IPS DF 4.7 (cell line): ENCODE data around the gene NOP16.
"Not testable (repeated sequence)": the region's sequence is repeated elsewhere in the genome, so short reads cannot be mapped to it uniquely, and the experiment has no call there.

Experiments used
- DNase-seq: peaks from one replicate; pipeline ENCODE4 v3.0.0-alpha.2; 2013; ENCODE audit warnings: low spot score; ENCODE audit errors: extremely low read depth

The NOP16 gene

DNA sequence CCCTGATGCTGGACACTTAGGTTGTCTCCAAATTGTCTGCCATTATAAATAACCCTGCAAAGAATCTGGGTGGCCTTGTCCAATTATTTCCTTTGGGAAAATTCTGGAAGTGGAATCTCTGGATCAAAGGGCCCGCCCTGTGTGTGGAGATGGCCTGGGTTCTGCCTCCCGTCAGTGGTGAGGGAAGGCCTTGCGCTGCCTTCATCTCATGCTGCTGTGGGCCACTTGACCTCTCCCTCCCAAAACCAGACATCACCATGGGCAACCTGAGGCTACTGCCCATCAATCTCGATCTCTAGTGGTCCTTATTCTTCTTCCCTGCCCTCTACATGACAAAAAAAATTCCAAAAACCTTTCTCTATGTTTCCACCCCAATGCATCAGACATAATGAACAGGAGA, 21.4 kb upstream of the NOP16 start:
- no peak for DNase-seq

DNA sequence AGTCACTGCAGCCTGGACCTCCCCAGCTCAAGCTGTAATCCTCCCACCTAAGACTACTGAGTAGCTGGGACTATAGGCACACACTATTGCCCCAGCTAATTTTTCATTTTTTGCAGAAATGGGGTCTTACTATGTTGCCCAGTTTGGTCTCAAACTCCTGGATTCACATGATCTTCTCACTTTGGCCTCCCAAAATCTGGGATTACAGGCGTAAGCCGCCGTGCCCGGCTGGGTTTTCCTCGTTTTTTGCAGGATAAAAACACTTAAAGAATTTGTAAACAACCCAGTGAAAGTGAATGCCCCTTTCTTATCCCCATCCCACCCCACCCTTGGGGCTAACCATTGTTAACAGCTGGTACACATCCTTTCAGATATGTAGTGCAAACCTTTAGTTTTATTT, 20.2 kb upstream of the NOP16 start:
- no peak for DNase-seq

GRCh38 chr5:176408252-176408573, 19.8 kb upstream of the NOP16 start:
- not testable (repeated sequence) for DNase-seq

GRCh38 chr5:176407456-176408251, 19.3 kb upstream of the NOP16 start:
- DNase-seq = no peak

DNA sequence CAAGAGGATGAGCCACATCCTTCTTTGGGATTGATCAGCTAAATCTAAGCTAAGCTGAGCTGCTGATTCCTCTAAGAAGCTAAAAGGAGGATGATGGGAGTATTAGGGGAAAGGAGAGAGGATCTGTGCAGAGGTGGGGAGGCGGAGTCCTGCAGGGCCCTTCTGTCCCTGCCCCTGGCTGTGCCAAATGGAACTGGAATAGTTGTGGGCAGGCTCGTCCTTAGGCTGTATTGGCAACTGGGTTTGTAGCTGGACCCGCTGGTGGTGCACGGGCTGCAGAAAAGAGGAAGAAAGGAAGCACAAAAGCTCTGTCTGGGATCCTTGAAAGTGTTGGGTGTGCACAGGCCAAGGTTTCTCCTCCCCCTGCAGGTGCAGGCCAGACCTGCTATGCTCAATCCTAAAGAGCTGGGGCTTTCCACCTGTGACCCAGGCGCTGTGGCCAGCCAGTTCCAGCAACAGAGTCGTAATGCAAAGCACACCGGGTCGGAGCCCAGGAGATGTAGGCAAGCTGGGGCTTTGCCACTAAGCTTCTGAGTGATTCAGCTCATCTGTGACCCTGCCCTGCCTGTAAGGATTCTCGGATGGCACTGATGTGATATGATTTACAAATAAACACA, 18.1 kb upstream of the NOP16 start:
- DNase-seq = no peak

DNA sequence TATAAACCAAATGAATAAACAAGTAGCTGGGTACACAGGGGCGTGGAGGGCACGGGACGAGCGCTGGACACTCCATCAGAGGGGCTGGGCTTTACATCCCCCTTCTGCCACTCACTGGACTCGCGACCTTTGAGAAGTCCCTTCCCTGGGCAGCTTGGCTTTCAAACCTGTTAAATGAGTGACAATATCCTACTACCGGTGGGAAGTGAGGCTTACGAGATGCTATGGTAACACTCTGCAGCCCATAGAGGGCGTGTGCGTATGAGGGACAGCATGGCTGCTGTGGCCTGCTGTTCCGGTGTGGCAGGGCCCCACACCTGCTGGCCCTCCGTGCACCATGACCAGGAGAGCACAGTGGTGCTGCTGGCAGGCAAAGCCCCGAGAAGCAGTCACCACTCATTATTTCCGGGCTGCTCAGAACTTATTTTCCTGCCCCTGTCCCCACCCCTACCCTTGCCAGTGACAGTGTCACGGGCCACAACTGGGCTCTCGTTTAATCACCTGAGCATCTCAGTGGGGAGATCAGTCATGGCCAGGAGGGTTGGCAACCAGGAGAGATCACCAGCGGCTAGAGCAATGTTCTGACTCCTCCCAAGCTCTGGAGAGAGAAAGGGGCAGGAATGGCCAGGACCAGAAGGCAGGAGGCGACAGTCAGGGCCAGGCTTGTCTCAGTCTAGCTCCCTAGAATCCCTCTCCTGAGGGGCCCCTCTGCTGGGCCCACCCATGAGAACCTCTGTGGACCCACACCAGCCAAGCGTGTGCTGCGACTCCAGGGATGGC, 17.4 kb upstream of the NOP16 start:
- DNase-seq = no peak

GRCh38 chr5:176401281-176402205, 13.1 kb upstream of the NOP16 start:
- DNase-seq = no peak

DNA sequence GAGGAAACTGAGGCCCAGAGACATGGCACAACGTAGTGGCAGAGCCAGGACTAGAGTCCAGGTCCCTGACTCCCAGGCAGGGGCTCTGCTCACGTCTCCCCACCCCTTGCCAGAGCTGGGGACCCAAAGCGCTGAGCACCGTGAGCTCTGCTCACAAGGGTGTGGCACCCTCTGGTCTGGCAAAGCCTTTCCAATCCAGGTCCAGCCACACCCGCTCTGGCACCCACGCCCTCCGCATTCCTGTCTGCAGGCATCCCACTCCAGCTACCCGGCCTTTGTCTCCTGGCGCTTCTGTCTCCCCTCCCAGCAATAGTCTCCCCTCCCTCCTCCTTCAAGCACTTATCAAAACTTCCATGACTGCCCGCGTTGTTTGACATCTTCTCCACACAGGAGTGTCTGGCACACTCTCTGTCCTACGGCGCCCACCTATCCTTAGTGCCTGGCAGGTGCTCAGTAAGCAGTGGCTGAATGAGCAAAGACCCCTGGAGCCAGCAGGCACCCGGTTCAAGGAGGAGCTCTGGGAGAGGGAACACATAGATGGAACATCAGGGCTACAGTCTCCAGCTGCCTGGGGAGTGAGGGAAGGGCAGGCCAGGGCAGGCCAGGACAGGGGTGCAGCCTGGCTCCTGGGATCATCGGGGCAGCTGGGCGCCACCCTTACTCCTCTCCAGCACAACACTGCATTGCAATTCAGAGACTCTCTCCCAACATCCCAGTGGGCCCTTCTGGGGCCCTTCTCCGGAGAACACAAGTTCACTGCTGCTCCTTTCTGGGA, 12.2 kb upstream of the NOP16 start:
- DNase-seq = no peak

- DNase-seq = no peak
Observed at GRCh38 chr5:176397736-176398420, 9.5 kb upstream of the NOP16 start.

DNA sequence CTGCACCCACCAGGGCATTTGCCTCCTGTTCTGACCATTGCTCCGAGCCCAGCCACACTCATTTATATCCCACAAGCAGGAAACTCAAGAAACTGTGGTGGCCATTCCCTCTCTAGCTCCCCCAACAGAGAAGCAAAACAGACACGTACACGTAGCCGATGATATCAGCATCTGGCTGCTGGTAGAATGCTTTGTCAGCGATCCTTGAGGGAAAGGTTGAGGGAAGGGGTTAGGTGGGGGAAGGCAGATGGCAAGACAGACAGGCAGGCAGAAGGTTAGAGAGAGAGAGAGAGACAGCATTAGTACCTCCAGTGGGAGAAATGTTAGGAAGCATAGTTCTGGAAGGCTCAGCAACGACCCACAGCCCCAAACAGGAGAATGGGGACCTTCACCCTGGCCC, 7.9 kb upstream of the NOP16 start:
- no peak for DNase-seq

DNA sequence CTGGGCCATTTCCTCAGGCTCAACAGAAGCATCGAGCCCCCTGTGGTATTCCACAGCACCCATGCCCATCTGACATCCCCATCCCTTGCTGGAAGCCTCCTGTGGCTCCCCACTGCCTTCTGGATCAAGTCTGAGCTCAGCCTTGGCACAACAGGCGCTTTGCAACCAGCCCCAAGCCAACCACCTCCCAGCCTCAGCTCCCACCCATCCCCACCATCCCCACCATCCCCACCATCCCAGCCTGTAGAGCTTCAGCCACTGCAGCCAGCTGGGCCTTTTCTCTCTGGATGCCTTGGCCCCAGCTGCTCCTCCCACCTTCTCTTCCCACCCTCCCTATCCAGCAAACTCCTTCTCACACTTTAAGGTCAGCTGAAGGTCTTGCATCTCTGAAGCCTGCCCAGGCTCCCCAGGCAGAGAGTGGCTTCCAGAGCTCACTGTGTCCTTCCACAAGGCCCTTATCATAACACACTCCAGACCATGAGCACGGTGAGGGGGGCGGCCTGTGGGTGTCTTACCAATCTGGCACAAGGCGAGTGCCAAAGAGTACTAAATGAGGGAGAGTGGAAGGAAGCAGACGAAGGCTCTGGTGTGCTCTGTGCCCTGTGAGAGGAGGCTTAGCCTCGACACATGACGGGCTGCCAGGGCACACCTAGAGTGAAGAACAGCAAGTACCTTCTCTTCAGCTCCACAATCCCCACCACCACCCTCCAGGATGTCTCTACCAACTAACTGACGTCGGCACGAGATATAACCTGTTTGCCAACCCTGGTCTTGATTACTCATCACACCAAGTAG, 6.7 kb upstream of the NOP16 start:
- no peak for DNase-seq

- DNase-seq = no peak
Observed at GRCh38 chr5:176394096-176394495, 5.7 kb upstream of the NOP16 start.

DNA sequence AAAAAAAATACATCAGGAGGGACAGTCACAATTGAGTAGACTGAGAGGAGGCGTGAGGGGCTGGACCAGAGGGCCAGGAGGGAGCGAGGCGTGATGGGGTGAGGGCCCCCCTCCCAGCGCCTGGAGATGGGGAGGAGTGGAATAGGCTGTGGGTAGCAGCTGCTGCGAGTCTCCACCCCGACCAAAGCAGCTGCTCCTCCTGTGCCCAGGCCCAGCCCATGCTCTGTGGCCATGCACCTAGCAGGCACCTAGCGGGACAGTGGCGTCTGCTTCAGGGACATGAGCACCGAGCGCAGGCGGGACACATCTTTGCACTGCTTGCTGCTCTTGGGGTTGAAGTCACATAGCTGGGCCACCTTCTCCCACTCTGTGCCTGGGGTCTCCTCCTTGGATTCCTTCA, 4.1 kb upstream of the NOP16 start:
- no peak for DNase-seq

- no peak for DNase-seq
Observed at GRCh38 chr5:176391999-176392398, 3.6 kb upstream of the NOP16 start.

- DNase-seq = no peak
Observed at GRCh38 chr5:176391479-176391878, 3.1 kb upstream of the NOP16 start.

GRCh38 chr5:176389135-176390123, 1.0 kb upstream of the NOP16 start:
- no peak for DNase-seq

GRCh38 chr5:176388003-176388443, 375 bp downstream of the NOP16 start:
- DNase-seq = no peak

GRCh38 chr5:176387384-176387925, 943 bp downstream of the NOP16 start:
- no peak for DNase-seq
